Islet precursor cell (in vitro differentiated cells): ENCODE measurements around the gene ALDH1L1.
"Not testable (repeated sequence)": the region's sequence is repeated elsewhere in the genome, so short reads cannot be mapped to it uniquely, and the experiment has no call there.

Experiments
- DNase-seq: peaks from one replicate; pipeline ENCODE4 v3.0.0-alpha.2; 2018

Gene ALDH1L1

GRCh38 chr3:126078866-126079265 lies 101.5 kb downstream of the ALDH1L1 start:
- no peak for DNase-seq

GRCh38 chr3:126077754-126078153 lies 102.6 kb downstream of the ALDH1L1 start:
- DNase-seq: no peak

- no peak for DNase-seq
These were observed 104.2 kb downstream of the ALDH1L1 start for GRCh38 chr3:126076140-126076539.

GRCh38 chr3:126070146-126070545 lies 110.2 kb downstream of the ALDH1L1 start:
- no peak for DNase-seq

- DNase-seq: no peak
These were observed 112.4 kb downstream of the ALDH1L1 start for GRCh38 chr3:126067959-126068358.

- DNase-seq: not testable (repeated sequence)
These were observed 113.7 kb downstream of the ALDH1L1 start for GRCh38 chr3:126066676-126067075.

GRCh38 chr3:126065876-126066275 lies 114.5 kb downstream of the ALDH1L1 start:
- no peak for DNase-seq

- DNase-seq: no peak
These were observed 115.6 kb downstream of the ALDH1L1 start for GRCh38 chr3:126064627-126065258.

GRCh38 chr3:126063358-126063965 lies 116.9 kb downstream of the ALDH1L1 start:
- DNase-seq: no peak

GRCh38 chr3:126061301-126062032 lies 118.9 kb downstream of the ALDH1L1 start:
- DNase-seq: no peak

GRCh38 chr3:126060613-126061145 lies 119.7 kb downstream of the ALDH1L1 start:
- DNase-seq: no peak

- no peak for DNase-seq
These were observed 121.7 kb downstream of the ALDH1L1 start for GRCh38 chr3:126058666-126059065.

- no peak for DNase-seq
These were observed 122.5 kb downstream of the ALDH1L1 start for GRCh38 chr3:126057936-126058335.

GRCh38 chr3:126057501-126057819 lies 122.9 kb downstream of the ALDH1L1 start:
- no peak for DNase-seq

- peak; percentile 71 for DNase-seq
These were observed 123.5 kb downstream of the ALDH1L1 start for GRCh38 chr3:126056681-126057500.

- DNase-seq: no peak
These were observed 124.3 kb downstream of the ALDH1L1 start for GRCh38 chr3:126056088-126056487.

GRCh38 chr3:126054870-126055269 lies 125.5 kb downstream of the ALDH1L1 start:
- no peak for DNase-seq

- no peak for DNase-seq
These were observed 126.3 kb downstream of the ALDH1L1 start for GRCh38 chr3:126053949-126054569.
